Measurements from ENCODE around the gene SLC6A1.

- TF ChIP-seq POLR2AphosphoS5 (IDR thresholded peaks at IDR 0.05; ENCODE audit: low read depth, low read length) (no peak), SIN3A (IDR thresholded peaks at IDR 0.05; ENCODE audit: borderline replicate concordance, insufficient read depth, low read length) (no peak)
- TF ChIP-seq, protein P1, sequence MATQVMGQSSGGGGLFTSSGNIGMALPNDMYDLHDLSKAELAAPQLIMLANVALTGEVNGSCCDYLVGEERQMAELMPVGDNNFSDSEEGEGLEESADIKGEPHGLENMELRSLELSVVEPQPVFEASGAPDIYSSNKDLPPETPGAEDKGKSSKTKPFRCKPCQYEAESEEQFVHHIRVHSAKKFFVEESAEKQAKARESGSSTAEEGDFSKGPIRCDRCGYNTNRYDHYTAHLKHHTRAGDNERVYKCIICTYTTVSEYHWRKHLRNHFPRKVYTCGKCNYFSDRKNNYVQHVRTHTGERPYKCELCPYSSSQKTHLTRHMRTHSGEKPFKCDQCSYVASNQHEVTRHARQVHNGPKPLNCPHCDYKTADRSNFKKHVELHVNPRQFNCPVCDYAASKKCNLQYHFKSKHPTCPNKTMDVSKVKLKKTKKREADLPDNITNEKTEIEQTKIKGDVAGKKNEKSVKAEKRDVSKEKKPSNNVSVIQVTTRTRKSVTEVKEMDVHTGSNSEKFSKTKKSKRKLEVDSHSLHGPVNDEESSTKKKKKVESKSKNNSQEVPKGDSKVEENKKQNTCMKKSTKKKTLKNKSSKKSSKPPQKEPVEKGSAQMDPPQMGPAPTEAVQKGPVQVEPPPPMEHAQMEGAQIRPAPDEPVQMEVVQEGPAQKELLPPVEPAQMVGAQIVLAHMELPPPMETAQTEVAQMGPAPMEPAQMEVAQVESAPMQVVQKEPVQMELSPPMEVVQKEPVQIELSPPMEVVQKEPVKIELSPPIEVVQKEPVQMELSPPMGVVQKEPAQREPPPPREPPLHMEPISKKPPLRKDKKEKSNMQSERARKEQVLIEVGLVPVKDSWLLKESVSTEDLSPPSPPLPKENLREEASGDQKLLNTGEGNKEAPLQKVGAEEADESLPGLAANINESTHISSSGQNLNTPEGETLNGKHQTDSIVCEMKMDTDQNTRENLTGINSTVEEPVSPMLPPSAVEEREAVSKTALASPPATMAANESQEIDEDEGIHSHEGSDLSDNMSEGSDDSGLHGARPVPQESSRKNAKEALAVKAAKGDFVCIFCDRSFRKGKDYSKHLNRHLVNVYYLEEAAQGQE (IDR thresholded peaks at IDR 0.05; ENCODE audit: insufficient read depth in 1 of 2, low read depth in 2 of 2, low read length in 2 of 2) = no peak
Measured at GRCh38 chr3:10952525-10952924, 40.0 kb upstream of the SLC6A1 start.

All from PFSK-1 (cell line).